ENCODE data around the gene NAA16.
A peak's percentile ranks its signal among the peaks of the same experiment; 100 is the strongest.

- no peak for TF ChIP-seq CREB1 (IDR thresholded peaks at IDR 0.05; ENCODE audit: low read depth)
- TF ChIP-seq, protein P1, sequence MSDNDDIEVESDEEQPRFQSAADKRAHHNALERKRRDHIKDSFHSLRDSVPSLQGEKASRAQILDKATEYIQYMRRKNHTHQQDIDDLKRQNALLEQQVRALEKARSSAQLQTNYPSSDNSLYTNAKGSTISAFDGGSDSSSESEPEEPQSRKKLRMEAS (IDR thresholded peaks at IDR 0.05), result no peak
- no peak for TF ChIP-seq RAD21 (IDR thresholded peaks at IDR 0.05; ENCODE audit: low read depth)
- TF ChIP-seq FOXM1 (IDR thresholded peaks at IDR 0.05; ENCODE audit: borderline replicate concordance, low read depth), result no peak
- TF ChIP-seq EP300 (IDR thresholded peaks at IDR 0.05; ENCODE audit: borderline replicate concordance), result no peak
- 0 out of 2 replicates have a peak, but pooled peaks have one; percentile 18 for TF ChIP-seq USF1 (IDR thresholded peaks at IDR 0.05)
- no peak for TF ChIP-seq CEBPB (IDR thresholded peaks at IDR 0.05)
- TF ChIP-seq ZBTB7A (IDR thresholded peaks at IDR 0.05; ENCODE audit: low read depth), result no peak
- TF ChIP-seq, protein P2, sequence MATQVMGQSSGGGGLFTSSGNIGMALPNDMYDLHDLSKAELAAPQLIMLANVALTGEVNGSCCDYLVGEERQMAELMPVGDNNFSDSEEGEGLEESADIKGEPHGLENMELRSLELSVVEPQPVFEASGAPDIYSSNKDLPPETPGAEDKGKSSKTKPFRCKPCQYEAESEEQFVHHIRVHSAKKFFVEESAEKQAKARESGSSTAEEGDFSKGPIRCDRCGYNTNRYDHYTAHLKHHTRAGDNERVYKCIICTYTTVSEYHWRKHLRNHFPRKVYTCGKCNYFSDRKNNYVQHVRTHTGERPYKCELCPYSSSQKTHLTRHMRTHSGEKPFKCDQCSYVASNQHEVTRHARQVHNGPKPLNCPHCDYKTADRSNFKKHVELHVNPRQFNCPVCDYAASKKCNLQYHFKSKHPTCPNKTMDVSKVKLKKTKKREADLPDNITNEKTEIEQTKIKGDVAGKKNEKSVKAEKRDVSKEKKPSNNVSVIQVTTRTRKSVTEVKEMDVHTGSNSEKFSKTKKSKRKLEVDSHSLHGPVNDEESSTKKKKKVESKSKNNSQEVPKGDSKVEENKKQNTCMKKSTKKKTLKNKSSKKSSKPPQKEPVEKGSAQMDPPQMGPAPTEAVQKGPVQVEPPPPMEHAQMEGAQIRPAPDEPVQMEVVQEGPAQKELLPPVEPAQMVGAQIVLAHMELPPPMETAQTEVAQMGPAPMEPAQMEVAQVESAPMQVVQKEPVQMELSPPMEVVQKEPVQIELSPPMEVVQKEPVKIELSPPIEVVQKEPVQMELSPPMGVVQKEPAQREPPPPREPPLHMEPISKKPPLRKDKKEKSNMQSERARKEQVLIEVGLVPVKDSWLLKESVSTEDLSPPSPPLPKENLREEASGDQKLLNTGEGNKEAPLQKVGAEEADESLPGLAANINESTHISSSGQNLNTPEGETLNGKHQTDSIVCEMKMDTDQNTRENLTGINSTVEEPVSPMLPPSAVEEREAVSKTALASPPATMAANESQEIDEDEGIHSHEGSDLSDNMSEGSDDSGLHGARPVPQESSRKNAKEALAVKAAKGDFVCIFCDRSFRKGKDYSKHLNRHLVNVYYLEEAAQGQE (IDR thresholded peaks at IDR 0.05; ENCODE audit: low read depth), result no peak
- TF ChIP-seq TAF1 (IDR thresholded peaks at IDR 0.05; ENCODE audit: low read depth), result no peak
- TF ChIP-seq TCF12 (IDR thresholded peaks at IDR 0.05; ENCODE audit: low read depth), result no peak
- no peak for TF ChIP-seq TEAD4 (IDR thresholded peaks at IDR 0.05)
These were observed 17.8 kb upstream of the NAA16 start for GRCh38 chr13:41293272-41293671.

Data from Ishikawa (cell line).